PC-3 (cell line): ENCODE data around the gene MAFB.

Experiments used
- EZH2 ChIP-seq: fragments of 300-600 bp; sonication (generic); IDR thresholded peaks from one replicate; pipeline ENCODE4 v1.6.1; 2017; ENCODE audit warnings: antibody characterized with exemption, mild to moderate bottlenecking, low read length; ENCODE audit not compliant: unreplicated experiment
- EZH2phosphoT487 ChIP-seq: fragments of 300-600 bp; sonication (generic); IDR thresholded peaks from 2 replicates; pipeline ENCODE4 v1.6.1; 2018; ENCODE audit warnings: mild to moderate bottlenecking, antibody characterized with exemption, low read length, borderline replicate concordance
- TF ChIP-seq, protein P1 (sequence below): fragments of 300-600 bp; sonication (generic); conservative IDR thresholded peaks from 2 replicates; pipeline ENCODE4 v1.5.1; 2017; ENCODE audit warnings: antibody characterized with exemption, low read depth, mild to moderate bottlenecking, low read length

DNA sequence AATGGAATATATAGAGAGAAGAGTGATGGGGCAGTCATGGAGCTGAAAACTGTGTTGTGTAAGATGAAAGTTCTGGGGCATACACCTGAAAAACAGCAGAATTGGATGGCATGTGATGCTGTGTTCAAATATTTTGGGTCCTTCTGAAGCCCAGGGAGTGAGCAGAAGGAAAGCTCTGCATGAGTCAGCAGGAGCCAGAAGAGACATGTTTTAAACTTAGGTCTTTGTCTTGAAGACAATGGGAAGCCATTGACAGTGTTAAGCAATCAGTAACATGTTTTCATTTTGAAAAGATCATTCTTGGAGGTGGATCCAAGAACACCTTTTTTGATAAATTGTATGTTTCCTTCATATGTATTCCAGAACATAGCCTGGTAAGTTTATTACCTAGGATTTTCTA, 38.9 kb upstream of the MAFB start:
- no peak for TF ChIP-seq EZH2
- TF ChIP-seq, protein P1, sequence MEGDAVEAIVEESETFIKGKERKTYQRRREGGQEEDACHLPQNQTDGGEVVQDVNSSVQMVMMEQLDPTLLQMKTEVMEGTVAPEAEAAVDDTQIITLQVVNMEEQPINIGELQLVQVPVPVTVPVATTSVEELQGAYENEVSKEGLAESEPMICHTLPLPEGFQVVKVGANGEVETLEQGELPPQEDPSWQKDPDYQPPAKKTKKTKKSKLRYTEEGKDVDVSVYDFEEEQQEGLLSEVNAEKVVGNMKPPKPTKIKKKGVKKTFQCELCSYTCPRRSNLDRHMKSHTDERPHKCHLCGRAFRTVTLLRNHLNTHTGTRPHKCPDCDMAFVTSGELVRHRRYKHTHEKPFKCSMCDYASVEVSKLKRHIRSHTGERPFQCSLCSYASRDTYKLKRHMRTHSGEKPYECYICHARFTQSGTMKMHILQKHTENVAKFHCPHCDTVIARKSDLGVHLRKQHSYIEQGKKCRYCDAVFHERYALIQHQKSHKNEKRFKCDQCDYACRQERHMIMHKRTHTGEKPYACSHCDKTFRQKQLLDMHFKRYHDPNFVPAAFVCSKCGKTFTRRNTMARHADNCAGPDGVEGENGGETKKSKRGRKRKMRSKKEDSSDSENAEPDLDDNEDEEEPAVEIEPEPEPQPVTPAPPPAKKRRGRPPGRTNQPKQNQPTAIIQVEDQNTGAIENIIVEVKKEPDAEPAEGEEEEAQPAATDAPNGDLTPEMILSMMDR: no peak
- no peak for TF ChIP-seq EZH2phosphoT487
